HG02943 (cell line): ENCODE data around the gene NFIA.

Experiments used
- ATAC-seq: cut with Tn5 transposase; IDR thresholded peaks from one replicate; pipeline ENCODE4 v1.9.1; 2021; ENCODE audit warnings: mild to moderate bottlenecking, low read depth, moderate library complexity; ENCODE audit not compliant: unreplicated experiment

The NFIA gene

DNA sequence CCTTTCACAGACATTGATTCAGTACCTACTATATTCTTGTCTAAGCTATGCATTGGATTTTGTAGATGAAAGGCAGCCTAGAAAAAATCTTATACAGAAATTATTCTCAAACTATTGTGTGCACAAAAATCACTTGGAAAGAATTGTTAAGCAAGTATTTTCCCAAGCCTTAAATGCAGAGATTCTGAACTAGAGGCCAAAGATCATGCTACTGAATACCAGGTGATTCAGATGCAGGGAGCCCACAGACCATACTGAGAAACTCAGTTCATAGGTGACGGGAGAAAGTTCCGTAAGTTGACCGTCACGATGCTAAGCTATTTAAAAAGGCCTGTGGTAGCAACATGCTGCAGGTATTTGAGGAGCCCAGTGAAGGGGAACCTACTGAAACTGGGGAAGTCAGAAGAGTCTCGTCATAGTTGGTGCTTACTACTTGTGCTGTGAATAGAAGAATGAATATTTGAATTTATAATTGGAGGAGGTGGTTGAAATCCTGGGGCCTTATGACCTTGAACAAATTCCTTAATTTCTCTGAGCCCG, 150.8 kb downstream of the NFIA start:
- no peak for ATAC-seq

DNA sequence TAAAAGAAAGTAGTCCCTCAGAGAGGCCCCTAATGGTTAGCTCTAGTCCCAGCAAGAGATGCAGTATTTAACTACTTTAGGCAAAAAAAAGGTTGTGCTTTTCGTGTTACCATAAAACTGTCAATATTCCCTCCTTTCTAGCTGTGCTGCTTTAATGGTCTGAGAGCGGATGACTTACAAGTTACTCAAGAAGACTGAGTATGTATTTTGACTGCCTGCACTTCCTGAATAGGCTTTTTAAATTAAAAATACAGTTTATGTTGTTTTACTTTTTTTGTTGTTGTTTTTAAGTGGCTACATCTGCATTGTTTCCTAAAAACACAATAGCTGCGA, 152.2 kb downstream of the NFIA start:
- ATAC-seq: no peak

DNA sequence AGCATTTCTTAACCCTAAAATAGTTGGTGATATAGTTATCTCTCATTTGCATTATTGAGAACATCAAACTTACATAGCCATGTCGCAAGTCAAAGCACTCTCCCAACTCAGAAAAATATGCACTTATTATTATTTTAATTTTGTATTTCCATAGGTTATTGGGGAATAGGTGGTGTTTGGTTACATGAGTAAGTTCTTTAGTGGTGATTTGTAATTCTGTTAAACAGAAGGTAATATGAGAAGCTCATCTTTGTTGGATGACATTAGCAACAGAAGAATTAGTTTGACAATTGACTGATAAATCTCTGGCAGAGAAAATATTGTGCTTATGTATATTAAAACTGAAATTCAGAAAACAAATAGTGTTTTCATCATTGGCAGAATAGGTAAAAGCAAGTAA, 154.8 kb downstream of the NFIA start:
- ATAC-seq: no peak

DNA sequence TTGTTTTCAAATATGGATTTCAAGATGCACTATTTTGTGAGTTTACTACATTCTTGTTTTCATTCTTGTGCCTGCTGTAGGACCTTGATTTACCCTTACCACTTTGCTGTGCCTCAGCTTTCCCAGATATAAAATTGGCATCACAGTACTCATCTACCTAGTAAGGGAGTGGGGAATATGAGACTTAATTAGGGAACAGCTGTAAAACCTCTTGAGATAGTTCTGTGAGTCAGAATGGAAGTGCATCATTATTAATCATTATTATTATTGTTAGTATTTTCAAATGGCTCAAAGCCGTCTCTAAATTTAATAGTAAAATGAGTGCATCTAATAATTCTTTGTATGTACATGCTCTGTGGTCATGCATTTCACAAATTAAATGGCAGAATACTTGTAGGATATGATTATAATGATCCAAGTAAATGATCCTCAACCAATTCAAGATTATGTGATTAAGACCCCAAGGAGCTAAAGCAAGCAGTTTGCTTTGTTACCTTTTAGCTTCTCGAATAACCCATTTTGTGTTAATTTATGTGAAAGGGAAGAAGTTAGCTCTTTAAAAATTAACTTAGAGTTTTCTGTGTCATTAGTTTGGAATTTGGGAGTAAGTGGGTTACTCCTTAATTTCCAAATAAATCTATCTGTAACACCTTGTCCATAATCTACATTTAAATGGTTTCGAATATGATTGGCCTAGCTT, 155.4 kb downstream of the NFIA start:
- ATAC-seq: no peak

DNA sequence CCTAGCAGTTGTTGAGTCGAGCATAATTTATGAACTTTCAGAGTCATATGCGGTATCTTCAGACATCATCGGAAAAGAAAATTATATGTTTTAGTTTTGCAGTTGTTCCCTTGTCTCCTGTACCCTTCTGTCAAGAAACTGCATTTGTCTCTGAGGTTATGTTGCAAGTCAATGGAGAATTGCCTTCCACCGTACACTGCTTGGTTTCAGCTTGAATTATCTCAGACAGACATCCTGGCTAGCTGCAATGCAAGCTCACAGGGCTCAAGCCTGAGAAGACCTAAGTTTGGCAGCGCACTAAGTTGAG, 156.0 kb downstream of the NFIA start:
- no peak for ATAC-seq

DNA sequence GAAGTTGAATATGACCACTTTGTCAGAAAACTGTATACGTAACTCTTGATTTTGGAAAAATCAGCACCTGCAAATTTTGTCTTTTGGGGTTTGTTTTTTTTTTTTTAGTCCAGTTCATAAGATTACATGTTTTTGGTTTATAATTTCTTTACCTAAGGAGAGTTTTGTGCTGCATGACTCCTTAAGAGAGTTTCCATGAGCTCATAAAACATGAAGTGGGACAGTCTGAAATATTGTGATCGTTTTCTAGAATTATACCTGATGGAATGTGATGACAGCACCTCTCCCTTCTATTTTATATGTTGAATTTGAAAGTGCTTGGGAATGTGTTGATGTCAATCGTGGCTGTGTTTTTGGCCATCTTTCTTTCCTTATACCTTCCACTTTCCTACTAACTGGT, 158.5 kb downstream of the NFIA start:
- ATAC-seq: no peak

DNA sequence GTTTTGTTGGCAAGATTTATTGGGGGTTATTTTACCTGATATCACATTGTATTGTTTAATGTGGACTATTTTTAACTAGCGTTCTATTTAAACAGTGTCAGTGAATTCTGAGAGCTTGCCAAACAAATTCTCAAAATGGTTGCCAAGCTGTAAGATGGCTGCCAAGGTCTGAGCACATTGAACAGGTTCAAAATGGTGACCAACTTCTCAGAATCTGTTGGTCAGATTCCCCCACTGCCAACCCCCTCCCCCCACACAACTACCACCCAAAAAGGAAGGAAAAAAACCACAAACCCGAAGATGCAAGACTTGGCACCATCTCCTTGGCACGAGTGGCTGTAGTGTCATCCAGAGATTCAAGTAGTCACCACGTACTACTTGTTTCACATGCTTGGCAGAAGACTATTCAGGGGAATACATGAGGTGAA, 159.1 kb downstream of the NFIA start:
- ATAC-seq: no peak

DNA sequence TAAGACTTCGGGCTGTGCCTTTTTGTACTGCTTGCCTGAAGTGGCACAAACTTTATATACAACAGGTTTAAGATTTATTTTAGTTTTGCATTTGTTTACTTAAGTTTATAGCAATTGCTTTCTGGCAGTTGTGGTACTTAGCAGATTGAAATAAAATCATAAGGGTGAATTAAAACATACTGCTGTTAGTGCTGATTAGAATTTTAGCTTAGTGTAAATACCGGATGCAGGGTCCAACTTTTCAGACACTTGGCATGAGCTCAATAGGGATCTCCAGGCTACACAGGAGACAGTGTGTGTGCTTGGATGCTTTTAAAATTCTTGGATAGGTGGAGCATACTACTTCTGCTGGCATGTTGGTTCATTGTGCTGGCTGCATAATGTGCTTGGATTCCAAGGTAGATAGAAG, 159.6 kb downstream of the NFIA start:
- ATAC-seq: no peak

DNA sequence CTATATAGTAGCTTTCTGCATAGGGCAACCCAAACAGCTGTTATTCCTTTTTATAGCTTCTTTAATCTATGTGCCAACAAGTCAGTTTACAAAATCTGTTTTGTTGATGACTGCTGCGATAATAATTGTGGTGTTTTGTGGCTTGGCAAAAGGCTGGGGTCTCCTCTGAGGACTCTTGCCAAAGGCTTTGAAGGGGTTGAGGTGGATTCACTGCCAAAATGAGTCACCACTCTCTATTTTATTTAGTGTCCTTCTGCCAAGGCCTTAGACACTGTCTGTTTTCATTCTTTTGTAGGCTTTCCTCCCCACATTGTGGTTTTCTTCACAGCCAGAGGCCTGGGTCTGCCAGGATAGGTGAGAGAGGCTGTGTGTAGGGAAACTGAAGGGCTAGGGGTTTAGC, 161.8 kb downstream of the NFIA start:
- no peak for ATAC-seq

DNA sequence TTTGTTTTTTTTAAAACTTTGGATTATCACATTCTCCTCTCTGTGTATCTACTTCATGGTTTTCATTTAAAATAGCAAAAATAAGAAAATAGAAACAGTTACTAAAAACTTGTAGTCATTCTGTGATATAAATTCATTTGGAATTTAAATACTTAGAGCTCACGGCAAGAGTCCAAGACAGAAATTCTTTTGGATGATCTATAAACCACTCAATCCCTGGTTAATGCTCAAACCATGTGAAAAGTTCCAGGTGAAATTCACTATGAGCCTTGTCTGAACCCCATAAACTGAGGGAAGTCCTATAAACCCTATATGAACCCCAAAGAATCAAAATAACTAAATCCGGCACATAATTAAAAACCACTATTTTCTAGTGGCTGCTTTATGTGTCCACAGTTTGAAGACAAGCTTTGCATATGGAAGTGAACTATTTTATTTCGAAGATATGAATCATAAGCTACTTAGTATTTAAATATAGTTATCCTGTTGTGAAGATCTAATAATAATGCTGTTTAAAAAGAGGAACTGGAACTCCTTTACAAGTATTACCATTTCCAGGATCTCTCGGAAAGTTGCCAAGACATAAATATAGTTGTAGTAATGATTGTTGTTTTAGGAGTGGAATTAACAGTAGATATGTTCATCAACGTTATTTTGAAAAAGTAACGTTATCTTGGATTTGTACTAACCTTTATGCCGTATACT, 163.5 kb downstream of the NFIA start:
- ATAC-seq: no peak

DNA sequence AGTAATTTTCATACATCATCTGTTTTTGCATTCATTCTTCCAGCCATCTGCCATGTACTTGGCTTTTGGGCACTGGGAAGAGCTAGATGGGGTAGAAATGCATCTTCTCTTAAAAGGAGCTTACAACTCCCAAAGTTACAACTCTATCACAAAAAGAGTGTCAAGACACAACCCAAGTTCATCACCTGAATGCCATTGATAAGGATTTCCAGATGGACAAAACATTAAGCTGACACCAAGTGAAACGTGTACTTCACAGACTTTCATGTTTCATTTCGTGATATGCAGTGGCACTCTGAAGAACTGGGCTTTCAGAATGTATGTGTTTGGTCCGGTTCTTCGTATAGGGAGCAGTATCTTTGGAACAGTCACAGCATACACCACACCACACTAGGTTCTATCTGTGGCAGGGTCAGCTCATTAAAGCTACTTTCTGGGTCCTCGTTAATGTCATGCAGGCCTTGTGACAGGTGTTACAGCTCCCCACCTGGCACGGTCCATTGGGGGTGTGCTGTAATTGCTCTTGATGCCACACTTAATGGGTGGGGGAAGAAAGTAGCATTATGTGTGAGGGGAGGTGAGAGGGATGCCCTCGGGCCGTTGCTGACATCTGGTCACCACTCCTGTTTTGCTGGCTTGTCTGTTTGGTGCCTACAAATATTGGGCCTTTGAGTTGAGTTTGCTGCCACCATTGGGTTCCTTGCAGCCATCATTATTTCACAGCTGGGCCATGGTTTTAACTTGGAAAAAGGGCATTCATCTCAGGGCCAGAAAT, 164.9 kb downstream of the NFIA start:
- ATAC-seq: no peak

DNA sequence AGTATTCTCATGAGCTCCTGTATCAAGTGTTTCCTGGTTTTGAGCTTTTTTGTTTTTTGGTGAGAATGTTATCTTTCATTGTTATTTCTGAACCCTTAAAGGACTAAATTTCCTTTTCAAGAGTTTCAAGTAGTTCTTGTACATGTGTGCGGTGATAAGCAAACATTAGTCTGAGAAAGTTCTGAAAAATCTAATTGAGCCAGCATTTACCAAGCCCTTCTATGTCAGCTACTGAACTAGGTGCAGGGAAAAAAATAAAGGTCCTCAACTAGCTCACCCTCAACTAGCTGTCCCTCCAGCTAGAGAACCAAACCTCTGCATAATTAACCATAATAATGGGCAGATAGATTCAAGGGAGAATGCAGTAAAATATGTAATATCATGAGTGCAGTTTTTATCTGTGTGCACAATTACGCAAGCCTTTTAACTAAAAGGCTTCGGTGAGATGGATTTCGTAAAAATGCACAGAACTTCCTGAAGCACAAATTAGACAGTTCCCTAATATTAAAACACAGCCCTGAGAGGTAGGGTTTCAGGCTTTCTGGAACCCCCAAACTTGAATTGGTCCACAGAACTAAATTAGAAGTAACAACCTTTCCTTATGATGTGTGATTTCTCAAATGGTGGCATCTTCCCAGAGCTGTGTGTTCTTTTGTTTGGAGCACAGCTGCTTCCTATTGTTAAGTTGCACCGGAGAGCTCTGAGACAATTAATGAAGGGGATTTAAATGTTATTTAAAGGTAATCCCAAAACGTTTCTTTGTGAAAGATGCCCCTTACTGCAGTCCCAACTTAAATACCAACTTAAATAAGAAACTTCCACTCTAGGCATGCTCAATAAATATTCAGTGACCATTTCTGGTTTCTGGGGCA, 165.8 kb downstream of the NFIA start:
- no peak for ATAC-seq

DNA sequence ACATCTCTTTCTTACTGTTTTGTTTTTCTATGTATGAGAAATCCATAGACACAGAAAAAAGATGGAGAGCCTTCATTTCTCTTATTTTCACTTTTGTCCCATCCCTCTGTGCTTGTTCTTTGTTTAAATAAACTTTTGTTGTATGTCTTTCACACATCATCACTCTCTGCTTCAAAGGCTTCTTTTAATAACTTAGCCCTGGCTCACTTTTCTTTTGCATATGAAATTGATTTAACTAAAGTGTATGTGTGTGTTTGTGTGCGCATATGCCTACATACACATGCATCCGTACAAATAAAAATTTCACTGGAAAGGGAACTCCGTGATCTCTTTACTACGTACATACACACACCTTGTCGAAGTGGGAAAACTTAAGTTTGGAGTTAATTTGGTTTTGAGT, 168.6 kb downstream of the NFIA start:
- no peak for ATAC-seq

DNA sequence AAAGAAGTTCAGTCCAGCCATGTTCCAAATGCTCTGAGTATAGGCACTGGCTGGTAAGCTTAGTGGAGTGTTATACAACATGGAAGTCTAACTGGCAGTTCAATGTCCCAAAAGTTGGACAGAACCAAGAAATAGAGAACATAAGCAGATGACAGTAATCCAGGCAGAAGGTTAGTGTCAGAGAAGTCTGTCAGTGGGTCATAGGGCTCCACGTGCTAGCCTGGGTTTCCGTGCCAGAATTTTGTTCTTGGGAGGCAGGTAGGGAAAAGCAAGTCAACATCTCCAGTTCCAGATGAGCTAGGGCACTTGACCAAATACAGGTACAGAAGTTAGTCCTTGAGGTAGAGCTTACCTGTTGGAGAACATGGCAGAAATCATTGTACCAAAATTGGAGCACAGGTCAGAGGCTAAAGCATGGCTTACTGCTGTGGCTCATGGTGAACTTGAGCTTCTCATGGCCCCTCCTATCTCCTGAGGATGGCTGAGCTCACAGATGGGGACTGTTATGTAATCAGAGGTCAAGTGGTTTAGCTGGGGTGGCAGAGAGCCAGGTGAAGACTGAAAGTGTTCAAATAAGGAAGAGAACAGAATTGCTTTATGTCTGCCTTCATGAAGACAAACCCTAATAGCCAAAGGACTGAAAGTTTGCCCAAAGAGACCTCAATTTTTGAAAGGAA, 170.8 kb downstream of the NFIA start:
- no peak for ATAC-seq

DNA sequence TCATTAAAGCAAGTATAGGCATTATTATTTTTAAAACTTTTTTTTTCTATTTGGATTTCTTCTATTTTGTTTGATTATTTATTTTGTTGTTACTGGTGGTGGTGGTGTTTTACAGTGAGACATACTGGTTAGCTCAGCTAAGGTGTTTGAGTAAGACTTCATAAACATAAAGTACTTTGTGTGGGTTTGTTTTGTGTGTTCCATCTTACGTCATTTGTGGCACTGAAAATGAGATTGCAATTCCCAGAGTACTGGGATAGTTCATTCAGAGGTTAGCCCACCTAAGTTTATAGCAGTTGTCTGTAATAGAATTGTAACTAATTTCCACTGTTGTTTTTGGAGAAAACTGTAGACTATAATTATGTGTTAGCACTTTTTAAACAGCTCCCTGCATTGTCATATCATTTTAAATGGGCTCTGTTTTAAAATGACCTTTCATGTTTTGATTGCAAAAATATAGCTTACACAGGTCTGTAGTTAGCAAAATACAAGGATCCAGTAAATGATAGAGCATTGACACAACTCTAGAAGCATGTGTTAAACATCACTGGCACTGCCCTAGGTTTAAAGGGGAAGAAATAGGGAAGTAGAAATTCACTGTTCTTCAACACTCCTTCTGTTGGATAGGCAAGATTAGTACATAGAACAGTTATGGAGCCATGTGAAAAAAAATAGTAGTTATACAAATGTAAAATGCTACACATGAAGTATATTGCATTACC, 171.7 kb downstream of the NFIA start:
- ATAC-seq: no peak

DNA sequence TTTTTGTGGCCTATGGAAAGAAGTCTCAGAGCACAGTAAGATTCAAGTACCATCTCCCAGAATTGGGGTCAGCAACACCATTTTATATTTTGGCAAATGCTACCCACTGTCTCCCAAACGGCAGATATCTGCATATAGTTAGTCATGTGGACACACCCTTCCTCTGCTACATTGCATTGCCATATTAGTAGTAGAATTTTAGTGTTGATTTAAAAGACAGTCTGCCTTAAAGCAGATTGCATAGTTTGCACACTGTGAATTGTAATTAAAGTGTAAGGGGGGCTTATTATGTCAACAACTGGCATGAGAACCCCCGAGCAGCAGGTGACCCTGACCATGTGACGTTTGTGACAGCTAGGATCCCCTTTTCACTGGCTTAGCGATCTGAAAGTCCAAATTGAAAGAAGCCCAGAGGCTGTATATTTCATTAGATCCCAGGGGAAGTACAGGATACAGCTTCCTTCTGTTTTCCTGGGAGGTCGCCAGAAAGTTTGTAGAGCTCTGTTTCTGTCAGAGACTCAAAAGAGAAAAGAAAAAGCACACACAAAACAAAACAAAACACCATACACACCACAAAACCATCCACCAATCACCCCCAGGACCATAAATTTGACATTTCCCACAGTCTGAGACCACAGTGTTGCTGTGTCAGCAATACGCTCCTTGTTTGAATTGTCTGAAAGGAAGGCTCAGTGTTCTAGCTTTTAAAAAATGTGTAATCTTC, 172.4 kb downstream of the NFIA start:
- no peak for ATAC-seq

DNA sequence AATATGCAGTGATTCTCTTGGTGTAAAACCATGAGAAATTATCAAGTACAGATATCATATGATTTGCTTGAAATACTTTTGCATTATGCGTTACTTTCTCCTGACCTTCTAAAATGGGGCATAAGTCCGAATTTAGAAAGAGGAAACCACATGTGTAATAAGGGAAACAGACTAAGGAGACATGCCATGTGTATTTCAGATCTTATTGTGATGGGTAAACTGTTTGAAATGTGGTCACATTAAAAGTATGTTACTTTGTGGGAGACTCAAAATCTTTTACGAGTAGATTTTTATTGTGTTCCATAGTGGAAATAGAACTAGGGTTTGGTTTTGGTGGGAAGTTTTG, 173.0 kb downstream of the NFIA start:
- ATAC-seq: no peak

DNA sequence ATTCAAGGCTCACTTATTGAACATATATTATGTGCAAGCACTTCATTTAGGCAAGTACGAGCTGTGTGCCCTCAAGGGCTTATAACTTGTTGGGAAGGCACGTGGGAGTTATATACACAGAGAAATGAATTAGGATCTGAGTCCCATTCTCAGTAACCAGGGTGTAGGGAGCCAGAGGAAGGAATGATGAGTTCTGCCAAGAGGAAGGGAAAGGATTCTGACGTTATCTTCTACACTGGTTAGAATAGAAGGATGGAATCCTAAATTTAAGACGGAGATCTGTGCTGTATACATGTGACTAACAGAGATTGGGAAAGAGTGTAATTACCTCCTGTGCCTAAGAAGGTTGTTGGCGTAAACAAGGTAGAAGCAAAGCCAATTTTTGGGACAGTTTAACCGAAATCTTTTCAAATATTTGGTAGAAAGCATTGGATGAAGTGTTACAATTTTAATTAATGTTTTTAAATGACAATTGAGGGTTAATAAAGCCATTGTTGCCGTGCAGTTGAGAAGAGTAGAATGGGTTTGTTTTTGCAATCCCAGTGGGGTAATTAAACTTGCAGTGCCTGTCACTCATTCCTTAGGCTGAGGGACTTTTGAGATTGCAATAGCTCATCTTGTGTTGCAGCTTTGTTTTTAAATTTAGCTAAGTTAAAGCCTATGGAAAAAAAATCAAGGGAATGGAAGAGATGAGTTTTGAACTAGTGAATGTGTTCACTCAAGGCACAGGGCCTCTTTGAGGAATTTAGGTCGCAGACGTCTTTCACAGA, 177.2 kb downstream of the NFIA start:
- no peak for ATAC-seq
